Measurements from ENCODE around the gene TRIM31. TPM values are rescaled to one million over a fixed set of nuclear protein-coding genes. Genes with fewer than 3 reads are reported as not detected.
A peak's percentile ranks its signal among the peaks of the same experiment; 100 is the strongest.

TRIM31 gene
- total RNA-seq, 1 donor from 2014 or later: not detected

GRCh38 chr6:30135147-30135546 is 22.3 kb upstream of the TRIM31 start:
- Histone ChIP-seq H3K9me3 (ENCODE audit: control insufficient read depth in 3 of 3, low read length in 3 of 3) (no peaks in the 10 kb centered on the region), H3K4me1 (ENCODE audit: control insufficient read depth in 3 of 3, insufficient read depth in 3 of 3, low read length in 3 of 3) (peaks cover 0 to 4% (median 4%) of the 10 kb centered on the region in 3 donors), H3K4me3 (ENCODE audit: low read length in 3 of 3) (no peak overlapping the region), H3K36me3 (ENCODE audit: control insufficient read depth in 3 of 3, insufficient read depth in 3 of 3, low read length in 3 of 3) (no peaks in the 10 kb centered on the region), H3K27me3 (ENCODE audit: control insufficient read depth in 3 of 3, insufficient read depth in 3 of 3, low read length in 3 of 3) (peaks cover 19 to 28% (median 20%) of the 10 kb centered on the region in 3 donors), H3K27ac (ENCODE audit: low read depth, low read length) (no peak overlapping the region), H3K9ac (ENCODE audit: low read depth in 1 of 3, low read length in 3 of 3) (no peak overlapping the region)

- Histone ChIP-seq H3K27me3 (ENCODE audit: control insufficient read depth in 3 of 3, insufficient read depth in 3 of 3, low read length in 3 of 3) (peaks cover 46 to 49% (median 48%) of the 10 kb centered on the region in 3 donors), H3K9me3 (ENCODE audit: control insufficient read depth in 3 of 3, low read length in 3 of 3) (no peaks in the 10 kb centered on the region), H3K4me1 (ENCODE audit: control insufficient read depth in 3 of 3, insufficient read depth in 3 of 3, low read length in 3 of 3) (peaks cover 4 to 12% (median 6%) of the 10 kb centered on the region in 3 donors), H3K4me3 (ENCODE audit: low read length in 3 of 3) (no peak overlapping the region), H3K27ac (ENCODE audit: low read depth, low read length) (no peak overlapping the region), H3K36me3 (ENCODE audit: control insufficient read depth in 3 of 3, insufficient read depth in 3 of 3, low read length in 3 of 3) (no peaks in the 10 kb centered on the region), H3K9ac (ENCODE audit: low read depth in 1 of 3, low read length in 3 of 3) (no peak overlapping the region)
These were observed 19.1 kb upstream of the TRIM31 start for GRCh38 chr6:30131947-30132497.

DNA sequence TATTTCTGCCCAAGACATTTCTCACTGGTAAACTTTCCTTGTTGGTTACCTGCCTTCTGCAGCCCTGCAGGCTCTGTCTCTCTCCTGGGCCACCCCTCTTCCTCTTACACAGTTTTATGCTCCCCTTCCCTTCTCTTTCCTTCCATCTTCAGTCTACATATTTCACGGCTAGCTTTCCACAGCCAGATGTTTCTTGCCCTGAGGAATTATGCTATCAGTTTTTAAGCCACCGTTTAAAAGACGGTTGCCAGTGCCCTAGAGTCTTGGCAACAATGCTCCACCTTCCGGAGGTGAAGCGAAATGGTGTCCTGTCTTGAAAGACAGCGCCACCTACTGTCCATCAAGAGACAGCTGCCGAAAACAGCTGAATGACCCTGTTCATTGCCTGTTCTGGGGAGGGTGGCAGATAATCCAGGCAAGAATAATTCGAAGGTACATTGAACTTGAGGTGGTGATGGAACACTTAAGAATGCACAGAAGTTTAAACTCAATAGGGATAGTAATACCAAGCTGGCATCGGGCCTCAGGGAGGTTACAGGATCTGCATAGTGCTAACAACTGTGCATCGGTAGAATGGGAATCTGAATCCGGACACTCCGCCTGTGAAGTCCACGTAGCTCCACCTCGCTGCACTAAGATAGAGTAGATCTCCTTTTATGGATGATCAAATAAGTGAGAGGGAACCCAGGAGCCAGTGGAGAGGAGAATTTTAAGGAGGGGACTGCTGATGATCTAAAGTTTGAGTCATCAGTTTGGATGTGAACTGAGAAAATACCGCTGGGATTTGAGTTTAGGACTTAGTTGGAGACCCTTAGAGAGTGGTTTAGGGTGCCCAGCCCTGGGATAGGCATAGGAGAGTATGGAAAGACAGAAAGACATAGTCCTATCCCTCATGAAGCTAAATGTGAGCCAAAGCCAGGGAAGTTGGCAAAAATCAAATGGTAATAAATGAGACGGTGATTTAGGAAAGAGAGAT is 18.3 kb upstream of the TRIM31 start:
- Histone ChIP-seq H3K4me3 (ENCODE audit: low read length in 3 of 3) (no peak overlapping the region), H3K9ac (ENCODE audit: low read depth in 1 of 3, low read length in 3 of 3) (no peak overlapping the region), H3K36me3 (ENCODE audit: control insufficient read depth in 3 of 3, insufficient read depth in 3 of 3, low read length in 3 of 3) (no peaks in the 10 kb centered on the region), H3K9me3 (ENCODE audit: control insufficient read depth in 3 of 3, low read length in 3 of 3) (no peaks in the 10 kb centered on the region), H3K27me3 (ENCODE audit: control insufficient read depth in 3 of 3, insufficient read depth in 3 of 3, low read length in 3 of 3) (peaks cover 47 to 51% (median 50%) of the 10 kb centered on the region in 3 donors), H3K4me1 (ENCODE audit: control insufficient read depth in 3 of 3, insufficient read depth in 3 of 3, low read length in 3 of 3) (peaks cover 4 to 12% (median 6%) of the 10 kb centered on the region in 3 donors), H3K27ac (ENCODE audit: low read depth, low read length) (no peak overlapping the region)

- H3K9ac ChIP-seq (ENCODE audit: low read depth in 1 of 3, low read length in 3 of 3): no peak overlapping the region
- no peaks in the 10 kb centered on the region for H3K36me3 ChIP-seq (ENCODE audit: control insufficient read depth in 3 of 3, insufficient read depth in 3 of 3, low read length in 3 of 3)
- H3K27me3 ChIP-seq (ENCODE audit: control insufficient read depth in 3 of 3, insufficient read depth in 3 of 3, low read length in 3 of 3): peaks cover 47 to 51% (median 50%) of the 10 kb centered on the region in 3 donors
- peaks cover 4 to 12% (median 6%) of the 10 kb centered on the region in 3 donors for H3K4me1 ChIP-seq (ENCODE audit: control insufficient read depth in 3 of 3, insufficient read depth in 3 of 3, low read length in 3 of 3)
- no peak overlapping the region for H3K4me3 ChIP-seq (ENCODE audit: low read length in 3 of 3)
- H3K27ac ChIP-seq (ENCODE audit: low read depth, low read length): no peak overlapping the region
- H3K9me3 ChIP-seq (ENCODE audit: control insufficient read depth in 3 of 3, low read length in 3 of 3): no peaks in the 10 kb centered on the region
These were observed 17.3 kb upstream of the TRIM31 start for GRCh38 chr6:30130179-30130679.

DNA sequence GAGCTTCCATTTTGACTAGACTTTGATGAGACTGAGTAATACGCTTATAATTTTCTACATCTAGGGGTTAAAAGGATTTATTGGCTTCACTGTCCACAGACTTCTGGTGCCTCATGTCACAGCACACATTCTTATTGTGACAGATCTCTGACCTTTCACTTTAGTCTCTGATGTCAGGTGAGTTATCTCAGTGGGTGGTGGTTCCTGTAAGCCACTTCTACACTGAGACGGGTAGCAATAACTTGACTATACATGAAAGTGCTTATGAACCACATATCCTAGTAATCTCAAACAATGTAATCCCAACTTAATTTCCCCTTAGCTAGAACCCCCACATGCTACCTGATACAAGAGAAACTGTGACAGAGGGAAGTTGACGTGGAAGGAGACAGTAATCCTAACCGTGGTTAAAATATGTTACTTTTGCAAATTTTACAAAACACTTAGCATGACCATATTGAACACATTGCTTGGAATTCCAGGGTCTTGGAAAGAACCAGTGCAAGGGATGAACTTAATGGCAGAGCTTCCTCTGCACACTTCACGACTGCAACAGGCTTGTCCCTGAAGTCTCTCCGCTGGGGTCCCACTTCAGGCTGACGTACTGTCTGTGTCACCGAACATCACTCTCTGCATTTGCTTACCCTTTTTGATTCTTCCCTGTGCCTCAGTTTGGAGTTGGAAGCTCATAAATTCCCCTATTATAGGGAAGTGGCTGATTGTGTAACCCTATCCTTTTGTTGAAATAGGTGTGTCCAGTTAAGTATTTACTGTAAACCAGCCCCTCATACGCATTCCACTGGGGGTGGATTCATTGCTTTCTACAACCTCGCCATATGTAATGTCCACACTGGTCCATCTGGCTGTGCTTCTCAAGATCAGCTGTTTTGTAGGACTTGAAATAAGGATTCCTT is 16.6 kb upstream of the TRIM31 start:
- Histone ChIP-seq H3K27ac (ENCODE audit: low read depth, low read length) (no peak overlapping the region), H3K27me3 (ENCODE audit: control insufficient read depth in 3 of 3, insufficient read depth in 3 of 3, low read length in 3 of 3) (peaks cover 44 to 50% (median 49%) of the 10 kb centered on the region in 3 donors), H3K4me3 (ENCODE audit: low read length in 3 of 3) (no peak overlapping the region), H3K9ac (ENCODE audit: low read depth in 1 of 3, low read length in 3 of 3) (no peak overlapping the region), H3K36me3 (ENCODE audit: control insufficient read depth in 3 of 3, insufficient read depth in 3 of 3, low read length in 3 of 3) (no peaks in the 10 kb centered on the region), H3K9me3 (ENCODE audit: control insufficient read depth in 3 of 3, low read length in 3 of 3) (no peaks in the 10 kb centered on the region), H3K4me1 (ENCODE audit: control insufficient read depth in 3 of 3, insufficient read depth in 3 of 3, low read length in 3 of 3) (peaks cover 4 to 12% (median 6%) of the 10 kb centered on the region in 3 donors)

DNA sequence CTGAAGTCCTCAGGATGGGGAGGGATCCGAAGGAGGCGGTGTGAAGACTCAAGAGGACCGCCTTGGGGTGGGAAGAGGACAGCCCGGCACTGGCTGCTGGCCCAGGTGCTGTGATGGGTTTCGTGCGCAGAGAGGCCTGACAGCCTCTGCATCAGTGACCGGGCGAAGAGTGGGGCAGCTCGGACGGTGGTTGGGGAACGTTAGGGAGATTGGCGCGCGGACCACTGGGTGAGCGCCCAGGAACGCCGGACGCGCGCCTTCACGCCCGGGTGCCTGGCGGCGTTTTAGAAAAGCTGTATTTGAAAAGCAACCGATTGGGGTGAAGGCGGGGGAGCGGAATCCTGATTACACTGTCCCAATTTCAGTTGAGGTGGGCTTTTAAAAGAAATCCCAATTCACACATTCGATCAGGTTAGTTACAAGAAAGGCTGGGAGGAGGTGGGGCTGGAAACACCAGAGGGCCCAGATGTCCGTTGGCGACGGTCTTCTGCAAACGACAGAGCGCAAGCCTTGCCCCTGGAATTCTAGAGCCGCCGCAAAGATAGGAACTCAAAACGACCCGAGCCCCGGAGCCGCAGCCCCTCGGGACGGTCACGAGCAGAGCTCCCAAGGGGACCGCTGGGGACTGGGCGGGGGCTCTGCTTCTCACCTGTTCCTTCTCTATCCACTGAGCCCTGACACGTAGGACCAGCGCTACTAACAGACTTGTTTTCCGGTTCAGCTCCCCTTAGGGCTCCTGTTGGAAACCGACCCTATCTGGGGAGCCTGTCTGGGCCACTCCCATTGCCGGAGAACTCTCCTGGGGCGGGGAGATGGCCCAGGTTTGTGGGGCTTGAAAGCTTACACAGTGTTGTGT is 14.6 kb upstream of the TRIM31 start:
- Histone ChIP-seq H3K9me3 (ENCODE audit: control insufficient read depth in 3 of 3, low read length in 3 of 3) (no peaks in the 10 kb centered on the region), H3K36me3 (ENCODE audit: control insufficient read depth in 3 of 3, insufficient read depth in 3 of 3, low read length in 3 of 3) (no peaks in the 10 kb centered on the region), H3K9ac (ENCODE audit: low read depth in 1 of 3, low read length in 3 of 3) (no peak overlapping the region), H3K27me3 (ENCODE audit: control insufficient read depth in 3 of 3, insufficient read depth in 3 of 3, low read length in 3 of 3) (peaks cover 40 to 55% (median 43%) of the 10 kb centered on the region in 3 donors), H3K4me3 (ENCODE audit: low read length in 3 of 3) (peak overlapping the region in 2 of 3 donors; percentile 17 to 52), H3K4me1 (ENCODE audit: control insufficient read depth in 3 of 3, insufficient read depth in 3 of 3, low read length in 3 of 3) (peaks cover 4 to 12% (median 6%) of the 10 kb centered on the region in 3 donors), H3K27ac (ENCODE audit: low read depth, low read length) (no peak overlapping the region)

DNA sequence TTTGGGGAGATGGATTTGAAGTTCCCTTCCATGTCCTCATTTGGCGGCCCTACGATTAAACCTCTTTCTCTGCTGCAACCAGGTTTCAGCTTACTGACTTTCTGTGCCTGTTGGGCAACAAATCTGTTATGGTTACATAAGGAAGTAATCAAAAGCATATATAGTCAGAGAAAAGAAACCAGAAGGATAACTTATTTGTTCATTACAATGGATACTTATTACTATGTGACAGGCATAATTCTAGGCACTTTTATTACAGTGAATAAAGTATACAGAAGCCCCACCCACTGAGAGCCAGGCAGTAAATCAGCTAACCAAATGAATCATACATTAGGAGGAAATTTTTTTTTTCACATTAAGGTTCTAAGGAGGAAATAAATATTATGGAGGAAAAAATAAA is 9.6 kb upstream of the TRIM31 start:
- H3K4me1 ChIP-seq (ENCODE audit: control insufficient read depth in 3 of 3, insufficient read depth in 3 of 3, low read length in 3 of 3): peaks cover 0 to 5% (median 4%) of the 10 kb centered on the region in 3 donors
- no peak overlapping the region for H3K4me3 ChIP-seq (ENCODE audit: low read length in 3 of 3)
- no peak overlapping the region for H3K27ac ChIP-seq (ENCODE audit: low read depth, low read length)
- no peaks in the 10 kb centered on the region for H3K36me3 ChIP-seq (ENCODE audit: control insufficient read depth in 3 of 3, insufficient read depth in 3 of 3, low read length in 3 of 3)
- peaks cover 0 to 15% (median 14%) of the 10 kb centered on the region in 3 donors for H3K27me3 ChIP-seq (ENCODE audit: control insufficient read depth in 3 of 3, insufficient read depth in 3 of 3, low read length in 3 of 3)
- no peaks in the 10 kb centered on the region for H3K9me3 ChIP-seq (ENCODE audit: control insufficient read depth in 3 of 3, low read length in 3 of 3)
- no peak overlapping the region for H3K9ac ChIP-seq (ENCODE audit: low read depth in 1 of 3, low read length in 3 of 3)

DNA sequence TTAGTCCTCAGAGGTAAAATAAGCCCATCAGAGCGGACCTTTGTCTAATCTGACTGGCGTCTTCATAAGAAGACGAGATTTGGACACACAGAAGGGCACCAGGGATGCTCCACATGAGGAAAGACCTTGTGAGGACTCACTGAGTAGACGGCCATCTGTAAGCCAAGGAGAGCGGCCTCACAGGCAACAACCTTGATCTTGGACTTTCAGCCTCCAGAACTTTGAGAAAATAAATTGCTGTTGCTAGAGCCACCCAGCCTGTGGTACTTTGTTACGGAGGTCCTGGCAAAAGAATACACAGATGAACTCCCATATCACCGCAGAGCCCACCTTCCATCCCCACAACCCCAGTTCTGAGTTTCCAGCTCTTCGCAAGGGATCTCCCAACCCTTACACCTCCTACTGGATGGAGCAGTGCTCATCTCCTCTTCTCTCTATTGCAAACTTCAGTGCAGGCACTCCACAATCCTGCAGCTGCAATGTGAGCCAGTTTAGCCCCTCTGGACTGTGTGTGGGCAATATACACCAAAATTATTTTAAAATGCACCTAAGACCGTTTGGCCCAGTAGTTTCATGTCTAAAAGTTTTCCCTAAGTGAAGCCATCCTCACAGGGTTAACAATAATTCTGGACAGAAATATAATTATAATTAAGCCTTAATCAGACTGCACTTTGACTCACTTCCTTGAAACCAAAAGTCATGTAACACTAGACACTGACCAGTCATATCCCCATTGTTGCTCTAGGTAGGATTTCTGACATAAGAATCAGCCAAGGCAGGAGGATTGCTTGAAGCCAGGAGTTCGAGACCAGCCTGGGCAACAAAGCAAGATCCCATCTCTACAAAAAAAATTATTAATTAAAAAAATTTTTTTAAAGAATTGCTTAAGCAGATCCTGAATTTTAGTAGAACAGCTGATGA is 8.8 kb upstream of the TRIM31 start:
- Histone ChIP-seq H3K27ac (ENCODE audit: low read depth, low read length) (no peak overlapping the region), H3K27me3 (ENCODE audit: control insufficient read depth in 3 of 3, insufficient read depth in 3 of 3, low read length in 3 of 3) (peaks cover 0 to 8% (median 6%) of the 10 kb centered on the region in 3 donors), H3K9ac (ENCODE audit: low read depth in 1 of 3, low read length in 3 of 3) (no peak overlapping the region), H3K36me3 (ENCODE audit: control insufficient read depth in 3 of 3, insufficient read depth in 3 of 3, low read length in 3 of 3) (no peaks in the 10 kb centered on the region), H3K4me3 (ENCODE audit: low read length in 3 of 3) (no peak overlapping the region), H3K9me3 (ENCODE audit: control insufficient read depth in 3 of 3, low read length in 3 of 3) (no peaks in the 10 kb centered on the region), H3K4me1 (ENCODE audit: control insufficient read depth in 3 of 3, insufficient read depth in 3 of 3, low read length in 3 of 3) (no peaks in the 10 kb centered on the region)

All from skeletal muscle tissue (tissue), 4 donors.